K562 treated with DMSO at 1 percent for 12 hours (cell line): ENCODE data around the gene FUT8. TPM values are rescaled to one million over a fixed set of nuclear protein-coding genes. Genes with fewer than 3 reads are reported as not detected.

Experiments used
- total RNA-seq: library from RNA; unstranded; fragments of 300-600 nt; gene quantifications from 2 replicates; pipeline ENCODE4 v1.2.3, GENCODE V29; 2022; ENCODE audit not compliant: insufficient read depth

Gene FUT8
- total RNA-seq: 9.1 and 11.4 TPM in 2 replicates

GRCh38 chr14:65412032-65412846, at the start of gene FUT8:
Gene FUT8 (plus strand): TSS chr14:65412730. CDS start chr14:65561564, 148,834 bp downstream.

